Measurements from ENCODE around the gene SNX24. TPM values are rescaled to one million over a fixed set of nuclear protein-coding genes. Genes with fewer than 3 reads are reported as not detected.

The SNX24 gene
- total and polyA plus RNA-seq, 4 donors, result 15.0 to 39.4 (median 24.4) TPM

DNA sequence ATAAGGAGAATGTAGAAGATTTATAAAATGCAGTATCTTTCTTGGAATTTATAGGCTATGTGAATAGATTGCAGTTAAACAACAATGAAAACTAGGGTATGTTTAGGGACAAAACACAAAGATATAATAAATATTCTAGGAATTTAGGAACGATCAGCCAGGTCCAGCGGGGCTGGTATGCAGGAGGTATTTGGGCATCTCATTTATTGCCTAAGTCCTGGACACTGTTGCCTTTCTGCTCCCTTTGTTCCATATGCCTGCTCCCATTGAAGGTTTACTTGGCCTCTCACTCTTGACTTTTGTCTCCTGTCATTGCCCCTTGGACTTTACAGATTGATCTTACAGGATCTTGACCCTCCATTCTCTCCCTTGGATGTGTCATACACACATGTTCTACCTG lies 55.9 kb downstream of the SNX24 start:
- no peak overlapping the region for H3K4me3 ChIP-seq
- no peak overlapping the region for H3K27ac ChIP-seq (ENCODE audit: low read depth in 1 of 2, low read length in 1 of 2)
- no peaks in the 10 kb centered on the region for H3K27me3 ChIP-seq (ENCODE audit: control insufficient read depth in 3 of 3, insufficient read depth in 3 of 3, low read length in 2 of 3)
- no peaks in the 10 kb centered on the region for H3K9me3 ChIP-seq (ENCODE audit: control insufficient read depth in 4 of 4, insufficient read depth in 3 of 4, low read length in 3 of 4)
- no peak for DNase-seq
- no peak overlapping the region for H3K9ac ChIP-seq (ENCODE audit: insufficient read depth in 1 of 2, low read length in 2 of 2)
- H3K4me1 ChIP-seq (ENCODE audit: control insufficient read depth in 5 of 5, insufficient read depth in 5 of 5, low read length in 5 of 5), result peaks cover 0 to 7% (median 4%) of the 10 kb centered on the region in 5 donors
- no peak for ATAC-seq (ENCODE audit: insufficient read depth, low FRiP score)
- TF ChIP-seq, protein P1, sequence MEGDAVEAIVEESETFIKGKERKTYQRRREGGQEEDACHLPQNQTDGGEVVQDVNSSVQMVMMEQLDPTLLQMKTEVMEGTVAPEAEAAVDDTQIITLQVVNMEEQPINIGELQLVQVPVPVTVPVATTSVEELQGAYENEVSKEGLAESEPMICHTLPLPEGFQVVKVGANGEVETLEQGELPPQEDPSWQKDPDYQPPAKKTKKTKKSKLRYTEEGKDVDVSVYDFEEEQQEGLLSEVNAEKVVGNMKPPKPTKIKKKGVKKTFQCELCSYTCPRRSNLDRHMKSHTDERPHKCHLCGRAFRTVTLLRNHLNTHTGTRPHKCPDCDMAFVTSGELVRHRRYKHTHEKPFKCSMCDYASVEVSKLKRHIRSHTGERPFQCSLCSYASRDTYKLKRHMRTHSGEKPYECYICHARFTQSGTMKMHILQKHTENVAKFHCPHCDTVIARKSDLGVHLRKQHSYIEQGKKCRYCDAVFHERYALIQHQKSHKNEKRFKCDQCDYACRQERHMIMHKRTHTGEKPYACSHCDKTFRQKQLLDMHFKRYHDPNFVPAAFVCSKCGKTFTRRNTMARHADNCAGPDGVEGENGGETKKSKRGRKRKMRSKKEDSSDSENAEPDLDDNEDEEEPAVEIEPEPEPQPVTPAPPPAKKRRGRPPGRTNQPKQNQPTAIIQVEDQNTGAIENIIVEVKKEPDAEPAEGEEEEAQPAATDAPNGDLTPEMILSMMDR (IDR thresholded peaks at IDR 0.05; ENCODE audit: control extremely low read depth, extremely low read depth), result no peak
- H3K36me3 ChIP-seq (ENCODE audit: control insufficient read depth in 4 of 4, insufficient read depth in 4 of 4, low read length in 4 of 4), result no peaks in the 10 kb centered on the region
- 90 to 95% methylated on average over 2 of the region's 2 CpGs for WGBS, 2 donors

DNA sequence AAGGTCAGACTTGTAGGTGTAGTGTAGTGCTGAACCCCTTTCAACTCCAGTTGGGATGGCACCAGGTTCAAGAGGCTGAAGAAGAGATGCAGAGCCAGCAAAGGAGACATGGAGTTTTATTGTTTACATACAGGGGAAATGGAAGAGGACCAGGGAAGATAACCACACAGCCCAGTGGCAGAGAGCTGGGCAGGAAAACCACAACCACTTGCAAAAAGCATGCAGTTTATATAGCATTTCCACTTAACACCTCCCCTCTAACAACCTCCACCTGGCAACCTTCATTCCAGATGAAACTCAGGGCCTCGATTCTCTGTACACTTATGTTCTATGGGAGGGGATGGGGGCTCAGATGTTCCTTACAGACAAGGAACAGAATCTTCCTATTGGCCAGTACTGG lies 56.9 kb downstream of the SNX24 start:
- no peaks in the 10 kb centered on the region for H3K9me3 ChIP-seq (ENCODE audit: control insufficient read depth in 4 of 4, insufficient read depth in 3 of 4, low read length in 3 of 4)
- H3K4me1 ChIP-seq (ENCODE audit: control insufficient read depth in 5 of 5, insufficient read depth in 5 of 5, low read length in 5 of 5), result peaks cover 0 to 5% (median 2%) of the 10 kb centered on the region in 5 donors
- no peak overlapping the region for H3K27ac ChIP-seq (ENCODE audit: low read depth in 1 of 2, low read length in 1 of 2)
- DNase-seq, result no peak
- no peak overlapping the region for H3K4me3 ChIP-seq
- H3K36me3 ChIP-seq (ENCODE audit: control insufficient read depth in 4 of 4, insufficient read depth in 4 of 4, low read length in 4 of 4), result no peaks in the 10 kb centered on the region
- TF ChIP-seq, protein P1 (IDR thresholded peaks at IDR 0.05; ENCODE audit: control extremely low read depth, extremely low read depth), result no peak
- H3K27me3 ChIP-seq (ENCODE audit: control insufficient read depth in 3 of 3, insufficient read depth in 3 of 3, low read length in 2 of 3), result no peaks in the 10 kb centered on the region
- H3K9ac ChIP-seq (ENCODE audit: insufficient read depth in 1 of 2, low read length in 2 of 2), result no peak overlapping the region
- WGBS, 2 donors, result 29 to 49% methylated on average over 1 of the region's 1 CpG
- no peak for ATAC-seq (ENCODE audit: insufficient read depth, low FRiP score)

DNA sequence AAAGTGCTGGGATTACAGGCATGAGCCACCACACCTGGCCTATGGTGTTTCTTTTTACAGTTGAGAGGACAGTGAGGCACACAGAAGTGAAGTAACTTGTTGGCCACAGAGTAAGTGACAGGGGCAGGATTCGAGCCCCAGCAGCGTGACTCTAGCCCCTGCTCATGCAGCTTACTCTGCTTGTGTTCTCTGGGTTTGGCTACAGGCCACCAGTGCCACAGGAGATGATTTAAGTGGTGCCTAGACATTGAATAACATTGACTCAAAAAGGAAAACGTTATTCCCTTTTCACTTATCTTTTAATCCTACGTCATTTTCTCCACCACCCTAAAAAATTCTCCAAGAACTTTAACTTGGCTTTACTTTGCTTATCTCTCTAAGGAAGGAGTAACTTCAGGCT lies 61.4 kb downstream of the SNX24 start:
- Histone ChIP-seq H3K4me1 (ENCODE audit: control insufficient read depth in 5 of 5, insufficient read depth in 5 of 5, low read length in 5 of 5) (peaks cover 0 to 7% (median 0%) of the 10 kb centered on the region in 5 donors), H3K27me3 (ENCODE audit: control insufficient read depth in 3 of 3, insufficient read depth in 3 of 3, low read length in 2 of 3) (no peaks in the 10 kb centered on the region), H3K4me3 (no peak overlapping the region), H3K36me3 (ENCODE audit: control insufficient read depth in 4 of 4, insufficient read depth in 4 of 4, low read length in 4 of 4) (no peaks in the 10 kb centered on the region), H3K27ac (ENCODE audit: low read depth in 1 of 2, low read length in 1 of 2) (no peak overlapping the region), H3K9ac (ENCODE audit: insufficient read depth in 1 of 2, low read length in 2 of 2) (no peak overlapping the region), H3K9me3 (ENCODE audit: control insufficient read depth in 4 of 4, insufficient read depth in 3 of 4, low read length in 3 of 4) (no peaks in the 10 kb centered on the region)
- TF ChIP-seq, protein P1 (IDR thresholded peaks at IDR 0.05; ENCODE audit: control extremely low read depth, extremely low read depth), result no peak
- 69 to 75% methylated on average over 4 of the region's 4 CpGs for WGBS, 2 donors
- DNase-seq (no peak), ATAC-seq (ENCODE audit: insufficient read depth, low FRiP score) (no peak)

DNA sequence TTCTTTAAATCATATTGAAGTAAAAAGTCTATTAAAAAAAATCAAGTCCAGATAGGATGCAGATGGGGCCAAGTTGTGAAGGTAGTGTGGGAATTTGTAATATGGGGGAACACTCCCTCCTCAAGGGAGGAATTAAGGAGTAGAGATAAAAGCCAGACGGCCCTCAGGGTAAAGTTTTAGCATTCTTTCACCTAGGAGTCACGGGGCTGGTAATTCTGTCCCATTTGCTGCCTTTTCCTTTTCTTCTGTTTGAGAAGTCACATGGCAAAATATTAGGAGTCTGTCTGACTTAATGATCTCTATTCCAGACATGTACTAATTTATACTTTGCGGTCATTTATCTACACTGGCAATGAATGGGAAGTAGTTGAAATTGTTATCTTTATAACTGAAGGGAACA lies 61.9 kb downstream of the SNX24 start:
- TF ChIP-seq, protein P1 (IDR thresholded peaks at IDR 0.05; ENCODE audit: control extremely low read depth, extremely low read depth), result no peak
- Histone ChIP-seq H3K27me3 (ENCODE audit: control insufficient read depth in 3 of 3, insufficient read depth in 3 of 3, low read length in 2 of 3) (no peaks in the 10 kb centered on the region), H3K4me3 (no peak overlapping the region), H3K9me3 (ENCODE audit: control insufficient read depth in 4 of 4, insufficient read depth in 3 of 4, low read length in 3 of 4) (no peaks in the 10 kb centered on the region), H3K27ac (ENCODE audit: low read depth in 1 of 2, low read length in 1 of 2) (no peak overlapping the region), H3K4me1 (ENCODE audit: control insufficient read depth in 5 of 5, insufficient read depth in 5 of 5, low read length in 5 of 5) (peaks cover 0 to 7% (median 0%) of the 10 kb centered on the region in 5 donors), H3K9ac (ENCODE audit: insufficient read depth in 1 of 2, low read length in 2 of 2) (no peak overlapping the region), H3K36me3 (ENCODE audit: control insufficient read depth in 4 of 4, insufficient read depth in 4 of 4, low read length in 4 of 4) (no peaks in the 10 kb centered on the region)
- ATAC-seq (ENCODE audit: insufficient read depth, low FRiP score), result no peak
- WGBS, 2 donors, result 74 to 93% methylated on average over 3 of the region's 3 CpGs
- DNase-seq, result no peak
